Smooth muscle cell (in vitro differentiated cells): ENCODE results near the gene EXOC2. TPM values are rescaled to one million over a fixed set of nuclear protein-coding genes. Genes with fewer than 3 reads are reported as not detected.

ENCODE experiments used
- DNase-seq: peaks from one replicate; lab custom pipeline; 2025; ENCODE audit not compliant: unreplicated experiment; lab: John Stamatoyannopoulos, UW
- H2AFZ ChIP-seq: fragments of 200-600 bp; sonication (generic); 2 replicates; pipeline ENCODE4 v1.6.0; 2016; ENCODE audit warnings: antibody characterized with exemption, low read depth, mild to moderate bottlenecking
- H3F3A ChIP-seq: fragments of 200-600 bp; sonication (generic); 2 replicates; pipeline ENCODE4 v1.6.0; 2017; ENCODE audit warnings: antibody characterized with exemption, low read depth
- H3K27ac ChIP-seq: fragments of 200-600 bp; sonication (generic); 2 replicates; pipeline ENCODE4 v1.5.1; 2016; ENCODE audit warnings: low read depth, mild to moderate bottlenecking
- H3K27me3 ChIP-seq: fragments of 200-600 bp; sonication (generic); 2 replicates; pipeline ENCODE4 v1.6.1; 2016; ENCODE audit warnings: low read depth, mild to moderate bottlenecking
- H3K36me3 ChIP-seq: fragments of 200-600 bp; sonication (generic); 2 replicates; pipeline ENCODE4 v1.5.1; 2016; ENCODE audit warnings: low read depth
- H3K4me1 ChIP-seq: fragments of 200-600 bp; sonication (generic); 2 replicates; pipeline ENCODE4 v1.5.1; 2016; ENCODE audit warnings: low read depth
- H3K4me2 ChIP-seq: fragments of 200-600 bp; sonication (generic); 2 replicates; pipeline ENCODE4 v1.6.0; 2016; ENCODE audit warnings: mild to moderate bottlenecking
- H3K4me3 ChIP-seq: fragments of 200-600 bp; sonication (generic); 2 replicates; pipeline ENCODE4 v1.5.1; 2016; ENCODE audit warnings: mild to moderate bottlenecking
- H3K79me2 ChIP-seq: fragments of 200-600 bp; sonication (generic); 2 replicates; pipeline ENCODE4 v1.6.0; 2016; ENCODE audit warnings: low read depth, mild to moderate bottlenecking
- H3K9ac ChIP-seq: fragments of 200-600 bp; sonication (generic); 2 replicates; pipeline ENCODE4 v1.6.0; 2016; ENCODE audit warnings: low read depth
- H3K9me3 ChIP-seq: fragments of 200-600 bp; sonication (generic); replicated peaks from 2 replicates; pipeline ENCODE4 v1.5.1; 2016; ENCODE audit warnings: low read depth
- H4K20me1 ChIP-seq: fragments of 200-600 bp; sonication (generic); 2 replicates; pipeline ENCODE4 v1.6.0; 2016; ENCODE audit warnings: low read depth
- CTCF ChIP-seq: fragments of 200-600 bp; sonication (generic); IDR thresholded peaks from 2 replicates; pipeline ENCODE4 v1.5.1; 2017; ENCODE audit warnings: borderline replicate concordance, mild to moderate bottlenecking, antibody characterized with exemption; ENCODE audit not compliant: insufficient read depth, poor library complexity, severe bottlenecking
- WGBS: methylation state at CpG from one replicate; pipeline ENCODE4 v1.1.7; 2016; ENCODE audit warnings: low lambda C conversion rate; 5-methylcytosine and 5-hydroxymethylcytosine counted together
- polyA plus RNA-seq: library from polyadenylated mRNA; unstranded; fragments of >200 nt; fragmentation: Nextera tagmentation; extraction: Ambion mirVana; gene quantifications from 2 replicates; pipeline ENCODE4 v1.2.1, GENCODE V29; 2016
- total RNA-seq: library from RNA; depleted of rRNA; stranded (reverse); fragments of >200 nt; gene quantifications from 2 replicates; pipeline ENCODE4 v1.2.3, GENCODE V29; 2014

EXOC2 gene
- total and polyA plus RNA-seq, 2 experiments from 2014 or later = 21.9 to 33.9 TPM

- H3K9ac ChIP-seq = no peak overlapping the region
- H2AFZ ChIP-seq = no peak overlapping the region
- H3K4me3 ChIP-seq = no peak overlapping the region
- H3K9me3 ChIP-seq = no peaks in the 10 kb centered on the region
- H3K79me2 ChIP-seq = peaks cover 66% of the 10 kb centered on the region
- WGBS = 66% methylated on average over 2 of the region's 2 CpGs
- no peak for TF ChIP-seq CTCF
- H3K27ac ChIP-seq = no peak overlapping the region
- no peaks in the 10 kb centered on the region for H3K36me3 ChIP-seq
- DNase-seq = no peak
- H3F3A ChIP-seq = peaks cover 7% of the 10 kb centered on the region
- no peaks in the 10 kb centered on the region for H3K27me3 ChIP-seq
- peaks cover 78% of the 10 kb centered on the region for H4K20me1 ChIP-seq
- peaks cover 24% of the 10 kb centered on the region for H3K4me1 ChIP-seq
- no peak overlapping the region for H3K4me2 ChIP-seq
Measured at GRCh38 chr6:680251-680650, 12.7 kb downstream of the EXOC2 start.

DNA sequence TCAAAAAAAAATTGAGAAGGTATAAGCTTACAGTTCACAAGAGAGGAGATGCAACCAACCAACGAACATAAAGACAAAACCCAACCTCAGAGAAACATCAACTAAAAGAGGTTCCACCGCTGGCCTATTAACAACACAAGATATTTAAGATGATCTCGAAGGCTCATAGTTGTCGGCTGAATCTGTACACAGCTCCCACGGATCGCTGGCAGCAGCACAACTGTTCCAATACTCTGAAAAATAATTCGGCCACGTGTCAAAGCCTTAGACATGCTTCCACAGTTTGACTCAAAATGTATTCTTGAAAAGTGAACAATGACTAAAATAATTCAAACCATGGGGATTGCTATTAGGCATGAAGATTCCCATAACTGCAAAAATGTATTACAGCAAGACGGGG is 13.7 kb downstream of the EXOC2 start:
- no peaks in the 10 kb centered on the region for H3K36me3 ChIP-seq
- no peaks in the 10 kb centered on the region for H3K27me3 ChIP-seq
- WGBS = 90% methylated on average over 9 of the region's 9 CpGs
- DNase-seq = no peak
- no peaks in the 10 kb centered on the region for H3K9me3 ChIP-seq
- peaks cover 5% of the 10 kb centered on the region for H3F3A ChIP-seq
- peaks cover 78% of the 10 kb centered on the region for H4K20me1 ChIP-seq
- H3K9ac ChIP-seq = no peak overlapping the region
- H3K4me1 ChIP-seq = peaks cover 19% of the 10 kb centered on the region
- peaks cover 57% of the 10 kb centered on the region for H3K79me2 ChIP-seq
- no peak overlapping the region for H3K27ac ChIP-seq
- no peak overlapping the region for H3K4me2 ChIP-seq
- H3K4me3 ChIP-seq = no peak overlapping the region
- H2AFZ ChIP-seq = no peak overlapping the region
- no peak for TF ChIP-seq CTCF

DNA sequence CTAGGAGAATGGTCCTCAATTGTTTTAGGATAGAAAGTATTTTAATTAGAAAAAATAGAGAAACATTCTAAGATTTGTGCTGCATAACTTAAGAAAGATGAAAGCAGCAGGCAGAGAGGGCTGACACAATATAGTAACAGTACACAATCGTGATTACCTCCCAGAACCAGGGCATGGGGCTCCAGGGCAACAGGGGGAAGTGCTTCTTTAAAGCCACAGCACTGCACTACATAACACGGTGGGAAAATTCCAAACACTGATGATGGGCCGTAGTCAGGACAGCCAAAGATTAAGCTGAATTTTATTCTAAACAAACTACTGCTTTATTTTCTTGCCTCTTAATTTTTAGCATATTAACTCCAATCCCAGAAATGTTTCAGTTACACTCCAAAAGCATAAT is 14.4 kb downstream of the EXOC2 start:
- H2AFZ ChIP-seq = no peak overlapping the region
- peaks cover 58% of the 10 kb centered on the region for H3K79me2 ChIP-seq
- H3K36me3 ChIP-seq = no peaks in the 10 kb centered on the region

More for the DNA sequence above, 14.4 kb downstream of the EXOC2 start:
- Histone ChIP-seq H3K27me3 (no peaks in the 10 kb centered on the region), H3K9ac (no peak overlapping the region), H3K4me1 (peaks cover 12% of the 10 kb centered on the region), H3K27ac (no peak overlapping the region), H3K4me2 (no peak overlapping the region), H4K20me1 (peaks cover 78% of the 10 kb centered on the region), H3F3A (no peaks in the 10 kb centered on the region), H3K9me3 (no peaks in the 10 kb centered on the region), H3K4me3 (no peak overlapping the region)
- DNase-seq = no peak
- TF ChIP-seq CTCF = no peak
- 61% methylated on average over 3 of the region's 3 CpGs for WGBS
